ENCODE data around the gene ARID3B. TPM values are rescaled to one million over a fixed set of nuclear protein-coding genes. Genes with fewer than 3 reads are reported as not detected.

Gene ARID3B
- total and polyA plus RNA-seq, 4 donors: 6.6 to 10.5 (median 10.2) TPM

- peak in 2 of 3 donors; percentile 50 to 53 for DNase-seq
- Histone ChIP-seq H3K9ac (ENCODE audit: insufficient read depth in 1 of 2, low read length in 2 of 2) (no peak overlapping the region), H3K4me1 (ENCODE audit: control insufficient read depth in 5 of 5, insufficient read depth in 5 of 5, low read length in 5 of 5) (peaks cover 10 to 22% (median 12%) of the 10 kb centered on the region in 5 donors), H3K9me3 (ENCODE audit: control insufficient read depth in 4 of 4, insufficient read depth in 3 of 4, low read length in 3 of 4) (no peaks in the 10 kb centered on the region), H3K27ac (ENCODE audit: low read depth in 1 of 2, low read length in 1 of 2) (no peak overlapping the region), H3K4me3 (no peak overlapping the region), H3K27me3 (ENCODE audit: control insufficient read depth in 3 of 3, insufficient read depth in 3 of 3, low read length in 2 of 3) (no peaks in the 10 kb centered on the region), H3K36me3 (ENCODE audit: control insufficient read depth in 4 of 4, insufficient read depth in 4 of 4, low read length in 4 of 4) (peaks cover 27 to 69% (median 60%) of the 10 kb centered on the region in 4 donors)
- TF ChIP-seq, protein P1, sequence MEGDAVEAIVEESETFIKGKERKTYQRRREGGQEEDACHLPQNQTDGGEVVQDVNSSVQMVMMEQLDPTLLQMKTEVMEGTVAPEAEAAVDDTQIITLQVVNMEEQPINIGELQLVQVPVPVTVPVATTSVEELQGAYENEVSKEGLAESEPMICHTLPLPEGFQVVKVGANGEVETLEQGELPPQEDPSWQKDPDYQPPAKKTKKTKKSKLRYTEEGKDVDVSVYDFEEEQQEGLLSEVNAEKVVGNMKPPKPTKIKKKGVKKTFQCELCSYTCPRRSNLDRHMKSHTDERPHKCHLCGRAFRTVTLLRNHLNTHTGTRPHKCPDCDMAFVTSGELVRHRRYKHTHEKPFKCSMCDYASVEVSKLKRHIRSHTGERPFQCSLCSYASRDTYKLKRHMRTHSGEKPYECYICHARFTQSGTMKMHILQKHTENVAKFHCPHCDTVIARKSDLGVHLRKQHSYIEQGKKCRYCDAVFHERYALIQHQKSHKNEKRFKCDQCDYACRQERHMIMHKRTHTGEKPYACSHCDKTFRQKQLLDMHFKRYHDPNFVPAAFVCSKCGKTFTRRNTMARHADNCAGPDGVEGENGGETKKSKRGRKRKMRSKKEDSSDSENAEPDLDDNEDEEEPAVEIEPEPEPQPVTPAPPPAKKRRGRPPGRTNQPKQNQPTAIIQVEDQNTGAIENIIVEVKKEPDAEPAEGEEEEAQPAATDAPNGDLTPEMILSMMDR (IDR thresholded peaks at IDR 0.05; ENCODE audit: control extremely low read depth, extremely low read depth): peak; percentile 83
- ATAC-seq (ENCODE audit: insufficient read depth, low FRiP score): peak; percentile 61
- WGBS, 2 donors: 61 to 64% methylated on average over 23 of the region's 23 CpGs
Measured at GRCh38 chr15:74620636-74621545, 79.9 kb downstream of the ARID3B start.

DNA sequence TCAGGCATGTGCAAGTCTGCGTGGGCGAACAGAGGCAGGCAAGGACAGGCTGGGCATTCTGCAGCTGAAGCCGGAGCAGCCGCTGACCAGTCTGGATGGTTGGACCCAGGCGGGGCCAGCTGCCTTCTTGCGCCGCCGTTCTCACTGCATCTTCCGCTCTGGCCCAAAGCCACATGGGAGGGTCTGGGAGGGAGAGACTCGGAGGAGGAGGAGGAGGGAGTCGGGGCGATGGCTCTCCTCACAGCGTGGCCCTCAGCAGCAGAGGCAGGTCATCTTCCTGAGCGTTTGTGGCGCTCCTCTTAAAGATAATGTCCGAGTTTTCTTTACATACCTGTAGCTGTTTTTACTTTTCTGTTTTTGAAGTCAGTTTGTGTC lies 80.5 kb downstream of the ARID3B start:
- Histone ChIP-seq H3K4me1 (ENCODE audit: control insufficient read depth in 5 of 5, insufficient read depth in 5 of 5, low read length in 5 of 5) (peaks cover 8 to 22% (median 12%) of the 10 kb centered on the region in 5 donors), H3K36me3 (ENCODE audit: control insufficient read depth in 4 of 4, insufficient read depth in 4 of 4, low read length in 4 of 4) (peaks cover 30 to 75% (median 65%) of the 10 kb centered on the region in 4 donors), H3K9ac (ENCODE audit: insufficient read depth in 1 of 2, low read length in 2 of 2) (no peak overlapping the region), H3K4me3 (no peak overlapping the region), H3K27me3 (ENCODE audit: control insufficient read depth in 3 of 3, insufficient read depth in 3 of 3, low read length in 2 of 3) (no peaks in the 10 kb centered on the region), H3K27ac (ENCODE audit: low read depth in 1 of 2, low read length in 1 of 2) (no peak overlapping the region), H3K9me3 (ENCODE audit: control insufficient read depth in 4 of 4, insufficient read depth in 3 of 4, low read length in 3 of 4) (no peaks in the 10 kb centered on the region)
- no peak for ATAC-seq (ENCODE audit: insufficient read depth, low FRiP score)
- TF ChIP-seq, protein P1 (IDR thresholded peaks at IDR 0.05; ENCODE audit: control extremely low read depth, extremely low read depth): no peak
- WGBS, 2 donors: 87 to 96% methylated on average over 16 of the region's 16 CpGs
- no peak for DNase-seq

- no peak for ATAC-seq (ENCODE audit: insufficient read depth, low FRiP score)
- no peak overlapping the region for H3K27ac ChIP-seq (ENCODE audit: low read depth in 1 of 2, low read length in 1 of 2)
- TF ChIP-seq, protein P1 (IDR thresholded peaks at IDR 0.05; ENCODE audit: control extremely low read depth, extremely low read depth): no peak
- no peak overlapping the region for H3K4me3 ChIP-seq
- no peak for DNase-seq
- H3K9me3 ChIP-seq (ENCODE audit: control insufficient read depth in 4 of 4, insufficient read depth in 3 of 4, low read length in 3 of 4): no peaks in the 10 kb centered on the region
- peaks cover 32 to 79% (median 69%) of the 10 kb centered on the region in 4 donors for H3K36me3 ChIP-seq (ENCODE audit: control insufficient read depth in 4 of 4, insufficient read depth in 4 of 4, low read length in 4 of 4)
- H3K27me3 ChIP-seq (ENCODE audit: control insufficient read depth in 3 of 3, insufficient read depth in 3 of 3, low read length in 2 of 3): no peaks in the 10 kb centered on the region
- 92 to 94% methylated on average over 21 of the region's 21 CpGs for WGBS, 2 donors
- H3K9ac ChIP-seq (ENCODE audit: insufficient read depth in 1 of 2, low read length in 2 of 2): no peak overlapping the region
- peaks cover 4 to 19% (median 10%) of the 10 kb centered on the region in 5 donors for H3K4me1 ChIP-seq (ENCODE audit: control insufficient read depth in 5 of 5, insufficient read depth in 5 of 5, low read length in 5 of 5)
Measured at GRCh38 chr15:74621936-74622335, 80.9 kb downstream of the ARID3B start.
